WERI-Rb-1 (cell line): ENCODE measurements around the gene PLXDC2.
"Not testable (repeated sequence)": the region's sequence is repeated elsewhere in the genome, so short reads cannot be mapped to it uniquely, and the experiment has no call there.

Experiments used
- DNase-seq: peaks from one replicate; pipeline ENCODE4 v3.0.0-alpha.2; 2020
- H3K27ac ChIP-seq: fragments of 250-450 bp; sonication (Bioruptor Pico); 2 replicates; pipeline ENCODE4 v1.5.1; 2020; ENCODE audit warnings: mild to moderate bottlenecking, moderate library complexity
- H3K27me3 ChIP-seq: fragments of 250-450 bp; sonication (Bioruptor Pico); 2 replicates; pipeline ENCODE4 v1.5.1; 2021; ENCODE audit warnings: mild to moderate bottlenecking, low read depth, moderate library complexity; ENCODE audit not compliant: insufficient read depth, severe bottlenecking
- H3K36me3 ChIP-seq: fragments of 250-450 bp; sonication (Bioruptor Pico); 2 replicates; pipeline ENCODE4 v1.5.1; 2020; ENCODE audit warnings: mild to moderate bottlenecking, moderate library complexity
- H3K4me3 ChIP-seq: 2 replicates; pipeline ENCODE4 v1.5.1; 2011; ENCODE audit warnings: low read depth, mild to moderate bottlenecking, control low read depth, low read length
- H3K9me3 ChIP-seq: fragments of 250-450 bp; sonication (Bioruptor Pico); 2 replicates; pipeline ENCODE4 v1.5.1; 2021; ENCODE audit warnings: mild to moderate bottlenecking, moderate library complexity; ENCODE audit not compliant: severe bottlenecking
- TF ChIP-seq, protein P1 (sequence below): IDR thresholded peaks from 2 replicates; pipeline ENCODE4 v1.5.1; 2011; ENCODE audit warnings: low read depth, mild to moderate bottlenecking, control low read depth, inconsistent platforms, low read length

Gene PLXDC2

DNA sequence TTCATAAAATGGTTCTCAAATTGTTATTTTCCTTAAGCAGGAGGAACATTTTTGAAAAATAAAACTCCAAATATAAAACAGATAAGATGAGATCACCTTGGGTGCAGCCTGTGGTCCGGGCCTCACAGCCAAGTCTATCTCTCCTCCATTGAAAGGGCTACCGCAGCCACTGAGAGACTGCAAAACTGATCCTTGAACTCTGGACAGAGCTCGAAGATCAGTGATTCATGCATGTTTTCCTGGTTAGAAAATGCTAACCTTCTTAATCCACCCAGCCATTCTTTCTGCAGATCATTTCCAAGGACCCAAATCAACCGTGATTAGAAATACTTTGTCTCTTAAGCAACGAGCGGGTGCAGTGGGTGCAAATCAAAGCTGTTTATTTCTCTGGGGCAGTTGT lies 378.8 kb downstream of the PLXDC2 start:
- no peak for DNase-seq
- Histone ChIP-seq H3K9me3 (no peaks in the 10 kb centered on the region), H3K4me3 (no peak overlapping the region), H3K27me3 (no peaks in the 10 kb centered on the region), H3K27ac (no peak overlapping the region), H3K36me3 (no peaks in the 10 kb centered on the region)
- TF ChIP-seq, protein P1, sequence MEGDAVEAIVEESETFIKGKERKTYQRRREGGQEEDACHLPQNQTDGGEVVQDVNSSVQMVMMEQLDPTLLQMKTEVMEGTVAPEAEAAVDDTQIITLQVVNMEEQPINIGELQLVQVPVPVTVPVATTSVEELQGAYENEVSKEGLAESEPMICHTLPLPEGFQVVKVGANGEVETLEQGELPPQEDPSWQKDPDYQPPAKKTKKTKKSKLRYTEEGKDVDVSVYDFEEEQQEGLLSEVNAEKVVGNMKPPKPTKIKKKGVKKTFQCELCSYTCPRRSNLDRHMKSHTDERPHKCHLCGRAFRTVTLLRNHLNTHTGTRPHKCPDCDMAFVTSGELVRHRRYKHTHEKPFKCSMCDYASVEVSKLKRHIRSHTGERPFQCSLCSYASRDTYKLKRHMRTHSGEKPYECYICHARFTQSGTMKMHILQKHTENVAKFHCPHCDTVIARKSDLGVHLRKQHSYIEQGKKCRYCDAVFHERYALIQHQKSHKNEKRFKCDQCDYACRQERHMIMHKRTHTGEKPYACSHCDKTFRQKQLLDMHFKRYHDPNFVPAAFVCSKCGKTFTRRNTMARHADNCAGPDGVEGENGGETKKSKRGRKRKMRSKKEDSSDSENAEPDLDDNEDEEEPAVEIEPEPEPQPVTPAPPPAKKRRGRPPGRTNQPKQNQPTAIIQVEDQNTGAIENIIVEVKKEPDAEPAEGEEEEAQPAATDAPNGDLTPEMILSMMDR = no peak

DNA sequence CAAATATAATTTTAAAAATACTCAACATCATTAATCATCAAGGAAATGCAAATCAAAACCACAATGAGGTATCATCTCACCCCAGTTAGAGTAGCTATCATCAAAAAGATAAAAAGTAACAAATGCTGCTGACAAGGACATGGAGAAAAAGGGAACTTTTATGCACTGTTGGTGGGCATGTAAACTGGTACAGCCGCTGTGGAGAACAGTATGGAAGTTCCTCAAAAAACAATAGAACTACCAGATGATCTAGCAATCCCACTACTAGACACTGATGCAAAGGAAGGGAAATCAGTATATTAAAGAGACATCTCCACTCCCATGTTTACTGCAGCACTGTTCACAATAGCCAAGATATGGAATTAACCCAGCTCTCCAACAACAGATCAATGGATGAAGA lies 384.5 kb downstream of the PLXDC2 start:
- DNase-seq = no peak
- no peak overlapping the region for H3K4me3 ChIP-seq
- H3K9me3 ChIP-seq = no peaks in the 10 kb centered on the region
- H3K36me3 ChIP-seq = no peaks in the 10 kb centered on the region
- no peak overlapping the region for H3K27ac ChIP-seq
- TF ChIP-seq, protein P1 = no peak
- H3K27me3 ChIP-seq = no peaks in the 10 kb centered on the region

DNA sequence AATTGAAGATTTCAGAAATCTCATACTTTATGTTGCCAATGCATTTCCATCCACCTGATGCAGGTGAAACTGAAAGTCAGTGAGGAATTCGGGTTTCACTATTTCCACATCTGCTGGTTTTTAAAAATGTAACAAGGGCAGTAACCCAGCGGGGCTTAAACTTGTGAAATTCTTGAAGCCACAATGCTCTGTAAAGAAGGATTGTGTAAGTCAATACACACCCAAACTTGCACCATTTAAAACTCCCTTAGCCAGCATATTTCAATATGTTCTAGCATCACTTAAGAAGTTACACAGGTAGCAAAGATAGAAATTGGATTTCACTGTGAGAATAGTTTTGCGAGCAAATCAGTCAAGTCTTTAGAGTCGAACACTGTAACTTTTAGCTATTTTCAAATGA lies 386.1 kb downstream of the PLXDC2 start:
- DNase-seq = no peak

DNA sequence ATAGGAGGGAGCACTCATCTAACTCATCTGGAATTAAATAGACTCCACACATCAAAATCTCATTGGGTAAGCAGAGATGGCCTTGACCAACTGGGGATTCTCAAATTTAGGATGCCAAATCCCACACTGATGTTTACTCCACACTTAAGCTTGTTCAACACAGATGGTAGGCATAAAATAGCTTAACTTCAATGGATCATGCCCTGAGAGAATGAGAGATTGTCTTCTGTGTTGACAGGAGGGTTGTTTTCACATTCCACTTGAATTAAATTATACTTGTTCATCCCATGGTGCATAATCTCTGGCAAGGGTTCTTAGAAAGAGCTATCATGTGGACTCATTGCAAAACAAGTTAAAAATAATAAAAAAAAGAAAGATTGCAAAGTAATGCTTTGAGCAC lies 391.4 kb downstream of the PLXDC2 start:
- Histone ChIP-seq H3K27ac (no peak overlapping the region), H3K9me3 (no peaks in the 10 kb centered on the region), H3K4me3 (no peak overlapping the region), H3K36me3 (no peaks in the 10 kb centered on the region), H3K27me3 (no peaks in the 10 kb centered on the region)
- no peak for DNase-seq
- TF ChIP-seq, protein P1 = no peak

More for the DNA sequence above, 386.1 kb downstream of the PLXDC2 start:
- TF ChIP-seq, protein P1 = no peak
- Histone ChIP-seq H3K9me3 (no peaks in the 10 kb centered on the region), H3K27ac (no peak overlapping the region), H3K27me3 (no peaks in the 10 kb centered on the region), H3K4me3 (no peak overlapping the region), H3K36me3 (no peaks in the 10 kb centered on the region)

DNA sequence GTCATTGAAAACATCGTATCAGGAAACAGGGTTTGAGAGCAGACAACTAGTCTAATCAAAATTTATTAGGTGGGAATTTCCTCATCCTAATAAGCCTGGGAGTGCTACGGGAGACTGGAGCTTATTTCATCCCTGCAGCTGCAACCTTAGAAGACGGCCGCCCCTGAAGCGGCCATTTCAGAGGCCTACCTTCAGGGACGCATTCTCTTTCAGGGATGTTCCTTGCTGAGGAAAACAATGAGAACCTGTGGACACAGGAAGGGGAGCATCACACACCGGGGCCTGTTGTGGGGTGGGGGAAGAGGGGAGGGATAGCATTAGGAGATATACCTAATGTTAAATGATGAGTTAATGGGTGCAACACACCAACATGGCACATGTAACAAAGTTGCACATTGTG lies 392.9 kb downstream of the PLXDC2 start:
- H3K27ac ChIP-seq, DNase-seq, H3K9me3 ChIP-seq, H3K27me3 ChIP-seq, H3K4me3 ChIP-seq, H3K36me3 ChIP-seq: not testable (repeated sequence)

DNA sequence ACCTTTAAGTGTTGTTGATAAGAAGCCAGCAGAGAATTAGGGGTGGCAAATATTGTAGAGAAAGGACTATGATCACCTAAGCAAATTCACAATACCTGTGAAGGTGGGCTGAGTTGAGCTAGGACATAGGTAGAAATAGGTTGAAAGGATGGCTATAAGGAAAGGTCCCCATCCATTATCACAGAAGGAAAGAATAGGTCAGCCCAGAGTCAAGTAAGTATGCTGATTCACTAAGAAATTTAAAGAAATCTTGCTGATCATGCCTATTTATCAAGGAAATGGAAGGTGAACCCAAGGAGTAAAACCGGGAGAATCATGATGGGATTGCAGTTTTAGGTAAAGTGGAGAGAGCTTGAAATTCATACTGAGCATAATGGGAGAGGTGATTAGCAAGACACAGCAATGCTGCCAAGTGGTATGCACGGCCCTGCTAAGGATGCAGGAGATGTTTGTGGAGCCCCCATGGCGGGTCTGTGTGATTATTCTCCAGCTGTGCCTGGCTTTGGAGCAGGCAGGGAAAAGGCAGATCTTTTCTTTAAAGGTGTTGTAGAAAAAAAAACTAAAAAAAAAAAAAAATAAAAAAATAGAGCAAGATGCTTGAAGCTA lies 399.4 kb downstream of the PLXDC2 start:
- H3K9me3 ChIP-seq = no peaks in the 10 kb centered on the region
- H3K36me3 ChIP-seq = no peaks in the 10 kb centered on the region
- no peaks in the 10 kb centered on the region for H3K27me3 ChIP-seq
- DNase-seq = no peak
- H3K4me3 ChIP-seq = no peak overlapping the region
- no peak overlapping the region for H3K27ac ChIP-seq
- TF ChIP-seq, protein P1 = no peak
